A549 (cell line): ENCODE results near the gene CHP2. TPM values are rescaled to one million over a fixed set of nuclear protein-coding genes. Genes with fewer than 3 reads are reported as not detected.

Experiments
- ATAC-seq, 2 experiments: fragments of 200-7000 bp in 1 of 2; fragments of >200 bp in 1 of 2; cut with Nextera tagmentation in 1 of 2; cut with Tn5 transposase in 1 of 2; 3 replicates each; pipeline versions ENCODE4 v1.8.0 to v1.9.1; 2018 to 2020; ENCODE audit warnings: mild to moderate bottlenecking in 1 of 2, moderate library complexity in 1 of 2
- CTCF ChIA-PET: fragments of 300-600 bp; sonication (Branson Sonifier 250); formaldehyde crosslinking; extraction: SDS; loops from one replicate; lab custom pipeline; 2021; ENCODE audit warnings: antibody characterized with exemption, inconsistent platforms; lab: Yijun Ruan, JAX
- POLR2A ChIA-PET: fragments of 350-600 bp; formaldehyde crosslinking; extraction: SDS; loops from one replicate; lab custom pipeline; 2021; ENCODE audit warnings: antibody characterized with exemption, inconsistent platforms; lab: Yijun Ruan, JAX
- DNase-seq, 2 experiments: peaks; one replicate each; pipeline versions ENCODE4 v3.0.0 to v3.0.0-alpha.2; 2011 to 2016; ENCODE audit warnings: low read depth in 1 of 2, low spot score in 1 of 2
- FAIRE-seq: peaks from 2 replicates; lab custom pipeline; 2011; peaks lifted over from hg19 to GRCh38; lab: Jason Lieb, UNC
- H3K27ac ChIP-seq, 2 experiments: fragments of >200 bp; sonication (Bioruptor Twin); formaldehyde crosslinking; 3 replicates each; pipeline ENCODE4 v1.5.1; 2016 to 2017
- H3K4me1 ChIP-seq: fragments of >200 bp; sonication (Bioruptor Twin); formaldehyde crosslinking; 3 replicates; pipeline ENCODE4 v1.6.1; 2016
- H3K4me2 ChIP-seq: fragments of >200 bp; sonication (Bioruptor Twin); formaldehyde crosslinking; 3 replicates; pipeline ENCODE4 v1.6.1; 2016
- H3K4me3 ChIP-seq: fragments of >200 bp; sonication (Bioruptor Twin); formaldehyde crosslinking; 3 replicates; pipeline ENCODE4 v1.5.1; 2016
- H3K9me3 ChIP-seq: fragments of >200 bp; sonication (Bioruptor Twin); formaldehyde crosslinking; 3 replicates; pipeline ENCODE4 v1.6.1; 2016
- BCL3 ChIP-seq: fragments of >200 bp; sonication (Bioruptor Twin); formaldehyde crosslinking; IDR thresholded peaks from 3 replicates; pipeline ENCODE4 v1.6.1; 2016
- CHD2 ChIP-seq: fragments of 150-350 bp; IDR thresholded peaks from 2 replicates; pipeline ENCODE4 v1.6.1; 2014; ENCODE audit warnings: low read length; ENCODE audit not compliant: partially characterized antibody
- CHD4 ChIP-seq: fragments of 200-600 bp; sonication (generic); IDR thresholded peaks from 2 replicates; pipeline ENCODE4 v1.6.1; 2016; ENCODE audit warnings: antibody characterized with exemption, mild to moderate bottlenecking, borderline replicate concordance
- E2F6 ChIP-seq: IDR thresholded peaks from 2 replicates; pipeline ENCODE4 v1.6.1; 2012; ENCODE audit warnings: low read depth, borderline replicate concordance
- ESRRA ChIP-seq: fragments of 150-350 bp; IDR thresholded peaks from 2 replicates; pipeline ENCODE4 v1.6.1; 2014; ENCODE audit warnings: mild to moderate bottlenecking, low read length, borderline replicate concordance
- FOSB ChIP-seq: fragments of 250-450 bp; sonication (Bioruptor Pico); IDR thresholded peaks from 2 replicates; pipeline ENCODE4 v1.5.0; 2020; ENCODE audit warnings: mild to moderate bottlenecking, moderate library complexity
- HEYL ChIP-seq: fragments of 250-450 bp; sonication (Bioruptor Pico); IDR thresholded peaks from 2 replicates; pipeline ENCODE4 v1.8.0; 2021; ENCODE audit warnings: mild to moderate bottlenecking, moderate library complexity
- HMGXB4 ChIP-seq: fragments of 250-450 bp; sonication (Bioruptor Pico); IDR thresholded peaks from 2 replicates; pipeline ENCODE4 v1.5.0; 2021; ENCODE audit warnings: mild to moderate bottlenecking, moderate library complexity, borderline replicate concordance
- HOXA7 ChIP-seq: fragments of 250-450 bp; sonication (Bioruptor Pico); IDR thresholded peaks from 2 replicates; pipeline ENCODE4 v1.5.0; 2020; ENCODE audit warnings: mild to moderate bottlenecking, moderate library complexity
- JUN ChIP-seq, 2 experiments: fragments of >200 bp; sonication (Bioruptor Twin); formaldehyde crosslinking; IDR thresholded peaks; 2 replicates in 1 of 2; 3 replicates in 1 of 2; pipeline ENCODE4 v1.6.1; 2016 to 2017
- KDM1A ChIP-seq: fragments of 200-600 bp; sonication (generic); IDR thresholded peaks from 2 replicates; pipeline ENCODE4 v1.6.1; 2016; ENCODE audit warnings: low read depth, mild to moderate bottlenecking
- KDM5A ChIP-seq: fragments of 200-600 bp; sonication (generic); IDR thresholded peaks from 2 replicates; pipeline ENCODE4 v1.6.1; 2016; ENCODE audit warnings: antibody characterized with exemption, mild to moderate bottlenecking
- MAX ChIP-seq: IDR thresholded peaks from 2 replicates; pipeline ENCODE4 v1.6.1; 2012
- MYC ChIP-seq: IDR thresholded peaks from 2 replicates; pipeline ENCODE4 v1.6.1; 2012; ENCODE audit warnings: mild to moderate bottlenecking, inconsistent platforms, low read length, improper control_type of control experiment, borderline replicate concordance
- NFE2L2 ChIP-seq: fragments of 150-350 bp; conservative IDR thresholded peaks from 2 replicates; pipeline ENCODE4 v1.6.1; 2014; ENCODE audit warnings: low read length
- NPAS2 ChIP-seq: fragments of 250-450 bp; sonication (Bioruptor Pico); IDR thresholded peaks from 2 replicates; pipeline ENCODE4 v1.8.0; 2022; ENCODE audit warnings: mild to moderate bottlenecking, moderate library complexity, borderline replicate concordance
- POLR2AphosphoS2 ChIP-seq: conservative IDR thresholded peaks from 2 replicates; pipeline ENCODE4 v1.6.1; 2012; ENCODE audit warnings: low read length, improper control_type of control experiment, inconsistent platforms
- RFX5 ChIP-seq: fragments of 450-650 bp; IDR thresholded peaks from 2 replicates; pipeline ENCODE4 v1.7.1; 2014; ENCODE audit warnings: antibody characterized with exemption, mild to moderate bottlenecking, moderate library complexity
- RNF2 ChIP-seq: fragments of 200-600 bp; sonication (generic); IDR thresholded peaks from 2 replicates; pipeline ENCODE4 v1.6.1; 2016; ENCODE audit warnings: low read depth, mild to moderate bottlenecking, antibody characterized with exemption, moderate library complexity, borderline replicate concordance
- SMC3 ChIP-seq: fragments of >200 bp; sonication (Bioruptor Twin); formaldehyde crosslinking; IDR thresholded peaks from 3 replicates; pipeline ENCODE4 v1.6.1; 2018; ENCODE audit warnings: inconsistent platforms
- SREBF2 ChIP-seq: fragments of 450-650 bp; IDR thresholded peaks from 2 replicates; pipeline ENCODE4 v1.6.1; 2014; ENCODE audit warnings: mild to moderate bottlenecking, moderate library complexity
- ZC3H11A ChIP-seq: fragments of 450-650 bp; IDR thresholded peaks from 2 replicates; pipeline ENCODE4 v1.6.1; 2014; ENCODE audit warnings: antibody characterized with exemption, mild to moderate bottlenecking
- ZFP36 ChIP-seq: fragments of 450-650 bp; IDR thresholded peaks from 2 replicates; pipeline ENCODE4 v1.6.1; 2014; ENCODE audit warnings: borderline replicate concordance; ENCODE audit not compliant: partially characterized antibody
- WGBS: methylation state at CpG from one replicate; pipeline ENCODE4 v1.1.6; 2017; ENCODE audit errors: missing lambda C conversion rate; 5-methylcytosine and 5-hydroxymethylcytosine counted together
- polyA plus RNA-seq, 4 experiments: library from polyadenylated mRNA; depleted of rRNA in 3 of 4; stranded (reverse); fragments of >200 nt; fragmentation: RNase III in 1 of 4; extraction: RNeasy Plus Mini Kit Qiagen cat#74134 plus additional on column Dnase treatment in 1 of 4; gene quantifications; 2 replicates in 3 of 4; 3 replicates in 1 of 4; pipeline ENCODE4 v1.2.3, GENCODE V29; 2011 to 2017

The CHP2 gene
- polyA plus RNA-seq, 2 of the 4 experiments (the other 2 are of a cell fraction) = not detected

GRCh38 chr16:23710504-23710903, 44.3 kb upstream of the CHP2 start:
- H3K27ac ChIP-seq = no peak overlapping the region
- no peak overlapping the region for H3K4me3 ChIP-seq
- TF ChIP-seq RFX5 (no peak), RNF2 (no peak), SMC3 (no peak), MYC (no peak), MAX (no peak), HMGXB4 (CRISPR knock-in tag) (no peak), JUN (IDR thresholded peaks at IDR 0.05) (no peak), FOSB (CRISPR knock-in tag) (no peak), POLR2AphosphoS2 (no peak), NPAS2 (CRISPR knock-in tag) (no peak), KDM1A (no peak), BCL3 (no peak), NFE2L2 (no peak), KDM5A (no peak)
- POLR2A ChIA-PET = no interaction called here
- H3K9me3 ChIP-seq = peaks cover 16% of the 10 kb centered on the region; the same call in 2 of the 3 replicates
- no peak for DNase-seq
- ATAC-seq = no peak
- CTCF ChIA-PET = interaction anchor here (1.6 to 2.8 kb wide), 3 partner anchors 10 to 90 kb away, joined by 3 to 10 read pairs (median 7); no protein-coding TSS in a partner anchor
- no peak for FAIRE-seq
- no peak overlapping the region for H3K4me2 ChIP-seq
- WGBS = 69% methylated on average over 3 of the region's 3 CpGs
- H3K4me1 ChIP-seq = no peaks in the 10 kb centered on the region

- 9% methylated on average over 4 of the region's 4 CpGs for WGBS
- Histone ChIP-seq H3K4me2 (no peak overlapping the region), H3K4me3 (no peak overlapping the region), H3K27ac (no peak overlapping the region), H3K9me3 (peaks cover 16% of the 10 kb centered on the region; the same call in 2 of the 3 replicates), H3K4me1 (no peaks in the 10 kb centered on the region)
- DNase-seq = no peak
- CTCF ChIA-PET = interaction anchor here (2.5 to 2.8 kb wide), 2 partner anchors 11 to 16 kb away, joined by 7 to 10 read pairs; no protein-coding TSS in a partner anchor
- no peak for FAIRE-seq
- no peak for ATAC-seq
- TF ChIP-seq HEYL (CRISPR knock-in tag) = no peak
- TF ChIP-seq SREBF2 = no peak
- no peak for TF ChIP-seq ZC3H11A
- no peak for TF ChIP-seq ZFP36
- TF ChIP-seq RNF2 = no peak
- TF ChIP-seq E2F6 = no peak
- TF ChIP-seq HOXA7 (CRISPR knock-in tag) = no peak
- TF ChIP-seq CHD4 = no peak
- TF ChIP-seq CHD2 = no peak
- no peak for TF ChIP-seq ESRRA
- POLR2A ChIA-PET = no interaction called here
Measured at GRCh38 chr16:23711785-23712184, 43.0 kb upstream of the CHP2 start.
